Endothelial cell of hepatic sinusoid (primary cell): ENCODE measurements around the gene PPP1R14B.

Source experiments
- in situ Hi-C: cut with HindIII; loops from 2 replicates; pipeline ENCODE4 v1.10.0; 2017; ENCODE audit warnings: low sequenced_read_pairs

The PPP1R14B gene

GRCh38 chr11:64232967-64233315 is 13.8 kb downstream of the PPP1R14B start:
- in situ Hi-C loops = no loop called here

- in situ Hi-C loops = no loop called here
Measured at GRCh38 chr11:64232182-64232966, 14.4 kb downstream of the PPP1R14B start.

- in situ Hi-C loops = no loop called here
Measured at GRCh38 chr11:64231546-64231945, 15.2 kb downstream of the PPP1R14B start.

GRCh38 chr11:64230985-64231365 is 15.8 kb downstream of the PPP1R14B start:
- in situ Hi-C loops = no loop called here

- in situ Hi-C loops = no loop called here
Measured at GRCh38 chr11:64230171-64230984, 16.4 kb downstream of the PPP1R14B start, which contains the start of gene DNAJC4. DNAJC4 (plus strand) TSS chr11:64230548; CDS start chr11:64230855, 307 bp downstream.

- in situ Hi-C loops = no loop called here
Measured at GRCh38 chr11:64229744-64230170, 17.0 kb downstream of the PPP1R14B start.

GRCh38 chr11:64229090-64229743 is 17.5 kb downstream of the PPP1R14B start:
- in situ Hi-C loops = no loop called here

- in situ Hi-C loops = no loop called here
Measured at GRCh38 chr11:64227405-64227956, 19.3 kb downstream of the PPP1R14B start.

GRCh38 chr11:64226507-64227051 is 20.2 kb downstream of the PPP1R14B start:
- in situ Hi-C loops = no loop called here

GRCh38 chr11:64225608-64226506 is 20.9 kb downstream of the PPP1R14B start, which contains the start of the genes NUDT22 and TRPT1:
NUDT22 (plus strand) TSS chr11:64226274; CDS start chr11:64226653, 379 bp downstream.
TRPT1 (minus strand) TSS chr11:64226186; CDS start chr11:64225860, 326 bp downstream.
- in situ Hi-C loops = no loop called here

GRCh38 chr11:64224891-64225607 is 21.7 kb downstream of the PPP1R14B start:
- in situ Hi-C loops = no loop called here

GRCh38 chr11:64224151-64224890 is 22.4 kb downstream of the PPP1R14B start:
- in situ Hi-C loops = no loop called here

GRCh38 chr11:64223001-64223651 is 23.6 kb downstream of the PPP1R14B start:
- in situ Hi-C loops = no loop called here

GRCh38 chr11:64222651-64223000 is 24.1 kb downstream of the PPP1R14B start:
- in situ Hi-C loops = no loop called here

GRCh38 chr11:64220798-64221197 is 25.9 kb downstream of the PPP1R14B start:
- in situ Hi-C loops = no loop called here

- in situ Hi-C loops = no loop called here
Measured at GRCh38 chr11:64220271-64220670, 26.5 kb downstream of the PPP1R14B start.

- in situ Hi-C loops = loop anchor here (5.0 kb wide), 1 partner anchor 88 kb away; the partner anchor contains the start of gene ESRRA
Measured at GRCh38 chr11:64219755-64220154, 27.0 kb downstream of the PPP1R14B start.

GRCh38 chr11:64219354-64219684 is 27.4 kb downstream of the PPP1R14B start:
- in situ Hi-C loops = loop anchor here (5.0 kb wide), 1 partner anchor 88 kb away; the partner anchor contains the start of gene ESRRA
